PC-9 (cell line): ENCODE measurements around the gene CMSS1. TPM values are rescaled to one million over a fixed set of nuclear protein-coding genes. Genes with fewer than 3 reads are reported as not detected.

ENCODE experiments used
- BruUV-seq: library from RNA; stranded (reverse); fragments of 400-500 nt; replicated peaks from 2 replicates; lab custom pipeline; 2021; lab: Mats Ljungman, UMichigan
- CTCF ChIA-PET: fragments of 300-600 bp; sonication (Branson Sonifier 250); formaldehyde crosslinking; loops from one replicate; lab custom pipeline; 2022; ENCODE audit warnings: antibody characterized with exemption; lab: Charles Lee
- POLR2A ChIA-PET: fragments of 300-600 bp; sonication (Branson Sonifier 250); formaldehyde crosslinking; loops from one replicate; lab custom pipeline; 2022; ENCODE audit warnings: antibody characterized with exemption; ENCODE audit not compliant: unreplicated experiment; lab: Charles Lee
- DNase-seq, 2 experiments: peaks; one replicate each; pipeline versions ENCODE4 v3.0.0 to v3.0.0-alpha.2; 2015 to 2022; ENCODE audit warnings: mixed read lengths in 1 of 2
- H2AFZ ChIP-seq: fragments of 200-600 bp; sonication (generic); 2 replicates; pipeline ENCODE4 v1.8.1; 2017; ENCODE audit warnings: antibody characterized with exemption
- H3F3A ChIP-seq: fragments of 200-600 bp; sonication (generic); 2 replicates; pipeline ENCODE4 v1.8.1; 2017; ENCODE audit warnings: antibody characterized with exemption, mild to moderate bottlenecking, low read depth; ENCODE audit not compliant: insufficient read depth
- H3K27ac ChIP-seq: fragments of 200-600 bp; sonication (generic); 2 replicates; pipeline ENCODE4 v1.6.1; 2016; ENCODE audit warnings: mixed run types
- H3K27me3 ChIP-seq: fragments of 200-600 bp; sonication (generic); 2 replicates; pipeline ENCODE4 v1.6.1; 2016; ENCODE audit warnings: low read depth, mixed run types; ENCODE audit not compliant: insufficient read depth
- H3K36me3 ChIP-seq: fragments of 200-600 bp; sonication (generic); 2 replicates; pipeline ENCODE4 v1.6.1; 2016; ENCODE audit warnings: low read depth, mixed run types
- H3K4me1 ChIP-seq: fragments of 200-600 bp; sonication (generic); replicated peaks from 2 replicates; pipeline ENCODE4 v1.6.1; 2016; ENCODE audit warnings: mixed run types; ENCODE audit not compliant: insufficient read depth
- H3K4me2 ChIP-seq: fragments of 200-600 bp; sonication (generic); 2 replicates; pipeline ENCODE4 v1.6.1; 2017; ENCODE audit warnings: mixed run types
- H3K4me3 ChIP-seq: fragments of 200-600 bp; sonication (generic); 2 replicates; pipeline ENCODE4 v1.6.1; 2016; ENCODE audit warnings: mixed run types
- H3K79me2 ChIP-seq: fragments of 200-600 bp; sonication (generic); 2 replicates; pipeline ENCODE4 v1.6.1; 2017; ENCODE audit warnings: low read depth, mixed run types
- H3K9me2 ChIP-seq: fragments of 200-600 bp; sonication (generic); 2 replicates; pipeline ENCODE4 v1.8.1; 2017; ENCODE audit warnings: mild to moderate bottlenecking; ENCODE audit not compliant: insufficient read depth
- H3K9me3 ChIP-seq: fragments of 200-600 bp; sonication (generic); 2 replicates; pipeline ENCODE4 v1.8.1; 2016; ENCODE audit warnings: low read depth; ENCODE audit not compliant: insufficient read depth
- H4K20me1 ChIP-seq: fragments of 200-600 bp; sonication (generic); 2 replicates; pipeline ENCODE4 v1.8.1; 2017; ENCODE audit not compliant: insufficient read depth
- EZH2 ChIP-seq: fragments of 200-600 bp; sonication (generic); IDR thresholded peaks from 2 replicates; pipeline ENCODE4 v1.8.0; 2017; ENCODE audit warnings: antibody characterized with exemption, low read depth
- intact Hi-C: fragments of 100-400 bp; cut with micrococcal nuclease; formaldehyde crosslinking; loops from one replicate; pipeline ENCODE4 v1.10.0; 2022; ENCODE audit not compliant: unreplicated experiment
- total RNA-seq: library from RNA; stranded (reverse); gene quantifications from 2 replicates; pipeline ENCODE4 v1.2.3, GENCODE V29; 2021
- TF ChIP-seq, protein P1 (sequence below): fragments of 200-600 bp; sonication (generic); conservative IDR thresholded peaks from 2 replicates; pipeline ENCODE4 v1.6.1; 2017; ENCODE audit warnings: mixed run types, antibody characterized with exemption, mild to moderate bottlenecking, moderate library complexity

CMSS1 gene
- total RNA-seq, 1 experiment from 2014 or later: 98.9 TPM

DNA sequence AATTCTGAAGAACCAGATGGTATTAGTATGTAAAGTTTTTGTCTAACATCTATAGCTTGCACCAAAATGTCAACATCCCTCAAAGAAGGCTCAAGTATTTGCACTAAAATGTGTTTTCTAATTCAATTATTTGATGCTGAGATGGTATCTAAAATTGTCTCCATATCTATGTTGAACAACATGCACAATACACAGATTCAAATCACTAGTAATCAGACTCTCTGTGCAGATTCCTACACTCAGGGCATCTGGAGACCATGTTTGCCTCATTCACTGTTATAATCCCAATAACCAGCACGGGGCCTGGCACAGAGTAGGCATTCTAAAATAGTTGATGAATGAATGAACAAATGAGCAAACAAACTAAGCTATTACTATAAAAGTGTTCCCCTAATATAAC lies 294.1 kb downstream of the CMSS1 start:
- TF ChIP-seq EZH2: no peak
- TF ChIP-seq, protein P1, sequence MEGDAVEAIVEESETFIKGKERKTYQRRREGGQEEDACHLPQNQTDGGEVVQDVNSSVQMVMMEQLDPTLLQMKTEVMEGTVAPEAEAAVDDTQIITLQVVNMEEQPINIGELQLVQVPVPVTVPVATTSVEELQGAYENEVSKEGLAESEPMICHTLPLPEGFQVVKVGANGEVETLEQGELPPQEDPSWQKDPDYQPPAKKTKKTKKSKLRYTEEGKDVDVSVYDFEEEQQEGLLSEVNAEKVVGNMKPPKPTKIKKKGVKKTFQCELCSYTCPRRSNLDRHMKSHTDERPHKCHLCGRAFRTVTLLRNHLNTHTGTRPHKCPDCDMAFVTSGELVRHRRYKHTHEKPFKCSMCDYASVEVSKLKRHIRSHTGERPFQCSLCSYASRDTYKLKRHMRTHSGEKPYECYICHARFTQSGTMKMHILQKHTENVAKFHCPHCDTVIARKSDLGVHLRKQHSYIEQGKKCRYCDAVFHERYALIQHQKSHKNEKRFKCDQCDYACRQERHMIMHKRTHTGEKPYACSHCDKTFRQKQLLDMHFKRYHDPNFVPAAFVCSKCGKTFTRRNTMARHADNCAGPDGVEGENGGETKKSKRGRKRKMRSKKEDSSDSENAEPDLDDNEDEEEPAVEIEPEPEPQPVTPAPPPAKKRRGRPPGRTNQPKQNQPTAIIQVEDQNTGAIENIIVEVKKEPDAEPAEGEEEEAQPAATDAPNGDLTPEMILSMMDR: no peak
- Histone ChIP-seq H3K27ac (no peak overlapping the region), H3K4me2 (no peak overlapping the region), H3K4me1 (peaks cover 52% of the 10 kb centered on the region), H3K9me2 (0 out of 2 replicates have a peak, but pooled peaks cover 10% of the 10 kb centered on the region), H4K20me1 (no peaks in the 10 kb centered on the region), H3K79me2 (no peaks in the 10 kb centered on the region), H3K4me3 (no peak overlapping the region), H3K27me3 (no peaks in the 10 kb centered on the region), H3F3A (peaks cover 16% of the 10 kb centered on the region), H2AFZ (no peak overlapping the region), H3K9me3 (no peaks in the 10 kb centered on the region), H3K36me3 (no peaks in the 10 kb centered on the region)
- ChIA-PET POLR2A (no interaction called here), CTCF (interaction anchor here (0.6 kb wide), 1 partner anchor 228 kb away, joined by 3 read pairs; no protein-coding TSS in a partner anchor)
- BruUV-seq: no TSS peak
- intact Hi-C loops: no loop called here
- no peak for DNase-seq

DNA sequence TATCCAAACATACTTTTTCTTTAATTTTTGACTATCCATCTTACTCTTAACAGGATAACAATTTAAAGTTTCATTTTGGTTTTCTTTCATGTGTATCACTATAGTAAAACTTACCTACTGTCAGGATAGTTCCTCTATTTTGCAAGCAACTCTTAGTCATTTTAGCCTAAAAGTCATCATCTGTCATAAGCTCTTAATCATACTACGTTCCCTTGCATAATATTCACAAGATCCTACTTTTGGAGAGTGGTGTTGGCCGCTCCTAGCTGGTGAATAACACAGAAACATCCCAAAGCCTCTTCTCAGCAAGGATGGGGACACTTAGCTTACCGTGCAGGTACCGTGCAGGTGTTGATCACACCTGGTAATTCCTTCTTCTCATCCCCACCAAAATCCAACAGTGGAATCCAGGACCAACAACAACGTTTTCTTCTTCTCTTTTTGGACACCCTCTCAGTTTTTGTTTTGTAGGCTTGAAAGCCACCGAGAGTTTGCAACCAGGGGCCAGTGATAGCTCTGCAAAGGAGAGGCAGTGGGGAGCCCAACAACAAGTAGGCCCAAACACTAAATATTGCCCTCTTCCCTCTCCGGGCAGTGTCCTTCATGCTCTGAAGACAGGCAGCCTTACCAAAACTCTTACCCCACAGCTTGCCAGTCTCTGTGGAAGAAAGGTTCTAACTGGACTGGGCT lies 296.2 kb downstream of the CMSS1 start:
- no peaks in the 10 kb centered on the region for H4K20me1 ChIP-seq
- no peak overlapping the region for H3K4me2 ChIP-seq
- no peak overlapping the region for H3K27ac ChIP-seq
- POLR2A ChIA-PET: interaction anchor here (0.7 kb wide), 1 partner anchor 215 kb away, joined by 6 read pairs; no protein-coding TSS in a partner anchor
- no peaks in the 10 kb centered on the region for H3K27me3 ChIP-seq
- H3K4me1 ChIP-seq: peaks cover 30% of the 10 kb centered on the region
- no peak for TF ChIP-seq EZH2
- no peak overlapping the region for H2AFZ ChIP-seq
- H3F3A ChIP-seq: no peaks in the 10 kb centered on the region
- no peaks in the 10 kb centered on the region for H3K9me3 ChIP-seq
- H3K36me3 ChIP-seq: no peaks in the 10 kb centered on the region
- BruUV-seq: no TSS peak
- DNase-seq: peak in 1 of 2 experiments; percentile 51
- intact Hi-C loops: no loop called here
- no peak overlapping the region for H3K4me3 ChIP-seq
- CTCF ChIA-PET: no interaction called here
- no peaks in the 10 kb centered on the region for H3K79me2 ChIP-seq
- H3K9me2 ChIP-seq: 0 out of 2 replicates have a peak, but pooled peaks cover 10% of the 10 kb centered on the region

DNA sequence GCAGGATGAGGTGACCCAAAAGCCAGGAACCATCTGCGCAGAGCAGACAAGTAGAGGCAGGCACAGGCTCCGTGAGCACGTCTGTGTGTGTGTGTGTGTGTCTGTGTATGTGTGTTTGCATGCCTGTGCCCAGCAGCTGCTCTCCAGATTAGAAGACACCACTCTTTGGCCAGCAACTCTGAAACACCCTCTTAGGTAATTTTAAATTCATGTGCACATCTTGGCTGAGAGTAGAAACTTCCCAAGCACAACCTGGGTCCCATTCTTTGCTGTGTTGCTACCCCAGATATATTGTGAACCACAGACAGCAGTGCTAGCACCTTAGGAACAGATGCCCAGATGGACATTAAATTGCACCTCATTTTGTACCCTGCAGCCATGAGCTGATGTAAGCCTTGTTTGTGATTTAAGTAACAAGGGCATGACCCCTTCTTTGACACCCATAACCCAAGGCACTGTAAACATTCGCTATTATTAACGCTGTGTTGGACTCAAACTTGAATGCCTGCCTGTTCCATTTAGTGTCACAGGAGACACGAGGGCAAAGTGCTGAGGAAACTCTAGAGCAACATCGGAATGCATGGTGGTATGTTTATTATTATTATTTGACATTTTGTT lies 296.9 kb downstream of the CMSS1 start, which contains the start of gene FILIP1L:
Gene FILIP1L (minus strand): TSS at position 89 of the 618 bp plus-strand sequence.
- no peaks in the 10 kb centered on the region for H3K79me2 ChIP-seq
- H3F3A ChIP-seq: no peaks in the 10 kb centered on the region
- no peak within 1 kb of the TSS for H3K4me3 ChIP-seq
- ChIA-PET CTCF (no interaction called here), POLR2A (no interaction called here)
- H3K27ac ChIP-seq: no peak within 1 kb of the TSS
- H4K20me1 ChIP-seq: no peaks in the 10 kb centered on the region
- no peaks in the 10 kb centered on the region for H3K9me3 ChIP-seq
- H3K4me1 ChIP-seq: peaks cover 28% of the 10 kb centered on the region
- BruUV-seq: no TSS peak
- no peaks in the 10 kb centered on the region for H3K36me3 ChIP-seq
- H3K9me2 ChIP-seq: 0 out of 2 replicates have a peak, but pooled peaks cover 10% of the 10 kb centered on the region
- peak in 1 of 2 experiments; percentile 72 for DNase-seq
- H3K4me2 ChIP-seq: peak within 1 kb of the TSS; percentile 20
- TF ChIP-seq EZH2: no peak
- TF ChIP-seq, protein P1: no peak
- intact Hi-C loops: no loop called here
- H3K27me3 ChIP-seq: no peaks in the 10 kb centered on the region
- no peak within 1 kb of the TSS for H2AFZ ChIP-seq
